ENCODE results near the gene LMX1B. TPM values are rescaled to one million over a fixed set of nuclear protein-coding genes. Genes with fewer than 3 reads are reported as not detected.

LMX1B gene
- total RNA-seq, 1 experiment from 2014 or later = not detected

GRCh38 chr9:126663661-126664072, 49.9 kb downstream of the LMX1B start:
- no peaks in the 10 kb centered on the region for H3K27me3 Mint-ChIP-seq (ENCODE audit: unreplicated experiment)
- no peaks in the 10 kb centered on the region for H3K36me3 Mint-ChIP-seq (ENCODE audit: insufficient read depth, unreplicated experiment)
- no TSS peak for BruUV-seq (replicated peaks)
- CTCF ChIA-PET = no interaction called here
- H3K4me1 Mint-ChIP-seq (ENCODE audit: low read depth, unreplicated experiment) = peaks cover 8% of the 10 kb centered on the region
- no peak for TF ChIP-seq CTCF (IDR thresholded peaks at IDR 0.05; ENCODE audit: unreplicated experiment)
- no peaks in the 10 kb centered on the region for H3K9me3 Mint-ChIP-seq (ENCODE audit: low read depth, unreplicated experiment)
- DNase-seq = no peak
- H3K4me3 Mint-ChIP-seq (ENCODE audit: low read depth, unreplicated experiment) = no peak overlapping the region
- intact Hi-C loops (cut with micrococcal nuclease; ENCODE audit: unreplicated experiment) = no loop called here
- no peak overlapping the region for H3K27ac Mint-ChIP-seq (ENCODE audit: unreplicated experiment)

GRCh38 chr9:126664900-126665643, 51.3 kb downstream of the LMX1B start:
- Mint-ChIP-seq H3K4me3 (ENCODE audit: low read depth, unreplicated experiment) (no peak overlapping the region), H3K4me1 (ENCODE audit: low read depth, unreplicated experiment) (peaks cover 8% of the 10 kb centered on the region), H3K27ac (ENCODE audit: unreplicated experiment) (no peak overlapping the region), H3K27me3 (ENCODE audit: unreplicated experiment) (no peaks in the 10 kb centered on the region), H3K9me3 (ENCODE audit: low read depth, unreplicated experiment) (no peaks in the 10 kb centered on the region), H3K36me3 (ENCODE audit: insufficient read depth, unreplicated experiment) (no peaks in the 10 kb centered on the region)
- CTCF ChIA-PET = interaction anchor here (0.6 kb wide), 1 partner anchor 13 kb away, joined by 5 read pairs; no protein-coding TSS in a partner anchor
- DNase-seq = peak; percentile 14
- BruUV-seq (replicated peaks) = no TSS peak
- intact Hi-C loops (cut with micrococcal nuclease; ENCODE audit: unreplicated experiment) = no loop called here
- TF ChIP-seq CTCF (IDR thresholded peaks at IDR 0.05; ENCODE audit: unreplicated experiment) = no peak

GRCh38 chr9:126665644-126666035, 51.9 kb downstream of the LMX1B start:
- no peak for TF ChIP-seq CTCF (IDR thresholded peaks at IDR 0.05; ENCODE audit: unreplicated experiment)
- no TSS peak for BruUV-seq (replicated peaks)
- no peak overlapping the region for H3K27ac Mint-ChIP-seq (ENCODE audit: unreplicated experiment)
- CTCF ChIA-PET = no interaction called here
- no peaks in the 10 kb centered on the region for H3K27me3 Mint-ChIP-seq (ENCODE audit: unreplicated experiment)
- no peaks in the 10 kb centered on the region for H3K9me3 Mint-ChIP-seq (ENCODE audit: low read depth, unreplicated experiment)
- peaks cover 8% of the 10 kb centered on the region for H3K4me1 Mint-ChIP-seq (ENCODE audit: low read depth, unreplicated experiment)
- no peak for DNase-seq
- intact Hi-C loops (cut with micrococcal nuclease; ENCODE audit: unreplicated experiment) = no loop called here
- H3K36me3 Mint-ChIP-seq (ENCODE audit: insufficient read depth, unreplicated experiment) = no peaks in the 10 kb centered on the region
- no peak overlapping the region for H3K4me3 Mint-ChIP-seq (ENCODE audit: low read depth, unreplicated experiment)

GRCh38 chr9:126666155-126666803, 52.6 kb downstream of the LMX1B start:
- BruUV-seq (replicated peaks) = no TSS peak
- Mint-ChIP-seq H3K4me1 (ENCODE audit: low read depth, unreplicated experiment) (peaks cover 8% of the 10 kb centered on the region), H3K27me3 (ENCODE audit: unreplicated experiment) (no peaks in the 10 kb centered on the region), H3K27ac (ENCODE audit: unreplicated experiment) (no peak overlapping the region), H3K4me3 (ENCODE audit: low read depth, unreplicated experiment) (no peak overlapping the region), H3K9me3 (ENCODE audit: low read depth, unreplicated experiment) (no peaks in the 10 kb centered on the region), H3K36me3 (ENCODE audit: insufficient read depth, unreplicated experiment) (no peaks in the 10 kb centered on the region)
- intact Hi-C loops (cut with micrococcal nuclease; ENCODE audit: unreplicated experiment) = no loop called here
- no peak for TF ChIP-seq CTCF (IDR thresholded peaks at IDR 0.05; ENCODE audit: unreplicated experiment)
- DNase-seq = no peak
- CTCF ChIA-PET = no interaction called here

Measured in Calu3 (cell line).